Stimulated activated CD8-positive, alpha-beta memory T cell treated with anti-CD3 and anti-CD28 coated beads, Interleukin-15, amount 100 ng/mL, for 1 hour (primary cell): ENCODE data around the gene RGR.
"Not testable (repeated sequence)": the region's sequence is repeated elsewhere in the genome, so short reads cannot be mapped to it uniquely, and the experiment has no call there.

Source experiments
- DNase-seq: peaks from one replicate; pipeline ENCODE4 v3.0.0-alpha.2; 2020; ENCODE audit warnings: low read depth

Gene RGR

GRCh38 chr10:84258034-84258695, 13.3 kb downstream of the RGR start:
- no peak for DNase-seq

- no peak for DNase-seq
Observed at GRCh38 chr10:84261236-84261915, 16.5 kb downstream of the RGR start.

DNA sequence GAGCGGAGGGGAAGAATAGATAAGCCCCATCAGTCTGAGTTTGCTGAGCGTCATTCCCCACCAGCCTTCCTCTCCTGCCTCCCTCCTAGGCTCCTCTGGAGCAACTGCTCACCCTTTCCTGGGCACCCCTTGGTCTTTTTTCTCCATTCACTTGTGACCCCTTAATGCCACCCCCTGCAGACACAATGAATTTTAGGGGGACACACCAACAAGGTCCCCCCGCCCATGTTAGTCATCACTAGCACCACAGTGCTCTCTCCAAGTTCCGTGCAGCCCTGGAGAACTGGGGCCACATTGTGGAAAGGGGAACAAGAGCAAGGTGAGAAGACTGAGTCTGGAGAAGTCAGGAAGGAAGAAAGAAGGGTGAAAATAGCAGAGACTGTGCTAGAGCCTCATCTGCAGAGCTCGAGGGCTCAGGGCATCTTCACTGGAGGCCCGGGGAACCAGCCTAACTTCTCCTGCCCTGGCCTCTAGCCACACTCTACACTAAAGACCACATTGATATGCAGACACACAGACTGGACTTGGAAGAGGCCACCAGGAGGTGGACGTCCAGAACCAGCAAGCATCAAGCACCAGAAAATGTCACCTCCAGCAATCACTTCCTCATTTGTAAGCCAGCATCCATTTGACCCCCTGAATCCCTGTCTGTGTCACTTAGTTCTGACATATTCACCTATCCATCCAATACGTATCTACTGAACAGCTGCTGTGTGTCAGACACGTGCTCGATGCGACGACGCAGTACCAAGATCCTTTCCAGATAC, 17.5 kb downstream of the RGR start:
- DNase-seq: no peak

- DNase-seq: no peak
Observed at GRCh38 chr10:84263716-84264115, 18.9 kb downstream of the RGR start.

DNA sequence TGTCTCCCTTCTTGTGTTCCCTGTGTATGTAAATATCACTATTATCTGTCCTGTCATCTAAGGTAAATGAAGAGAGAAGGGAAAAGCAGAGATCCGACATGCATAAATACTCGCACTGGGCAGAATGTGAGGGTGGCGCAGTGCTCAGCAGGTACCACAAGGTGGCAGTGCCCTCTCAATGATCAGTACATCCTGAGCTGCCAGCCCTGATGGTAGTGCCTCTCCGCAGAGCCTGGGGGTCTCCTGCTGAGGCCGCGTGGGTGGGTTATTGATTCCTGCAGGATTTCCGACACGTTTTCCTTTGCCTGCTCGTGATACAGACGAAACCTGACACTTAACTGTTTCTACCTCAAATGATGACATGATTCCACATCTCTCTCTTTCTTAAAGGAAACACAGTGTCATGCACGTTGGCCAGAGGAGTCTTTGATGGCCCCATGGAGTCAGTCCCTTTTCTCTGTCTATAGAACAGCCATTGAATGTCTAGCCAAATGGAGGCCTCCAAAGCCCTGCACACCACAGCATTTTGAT, 19.8 kb downstream of the RGR start:
- DNase-seq: peak; percentile 51

DNA sequence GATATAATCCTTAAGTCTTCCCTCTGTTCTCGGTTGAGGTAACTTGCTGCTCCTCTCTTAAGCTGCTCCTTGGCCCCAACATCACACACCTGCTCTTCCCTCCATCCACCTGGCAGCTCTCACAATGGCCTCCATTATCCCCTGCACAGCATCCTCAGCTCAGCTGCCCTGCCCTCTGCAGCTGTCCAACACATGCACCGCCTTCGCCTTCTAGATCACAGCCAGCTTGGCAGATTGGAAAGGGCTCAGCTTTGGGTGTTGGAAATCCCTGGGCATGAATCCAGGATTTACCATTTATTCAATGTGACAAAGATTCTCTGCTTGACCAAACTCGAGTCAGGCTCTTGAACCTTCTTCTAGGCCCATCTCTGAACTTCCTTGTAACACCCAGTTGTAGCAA, 20.6 kb downstream of the RGR start:
- DNase-seq: no peak

DNA sequence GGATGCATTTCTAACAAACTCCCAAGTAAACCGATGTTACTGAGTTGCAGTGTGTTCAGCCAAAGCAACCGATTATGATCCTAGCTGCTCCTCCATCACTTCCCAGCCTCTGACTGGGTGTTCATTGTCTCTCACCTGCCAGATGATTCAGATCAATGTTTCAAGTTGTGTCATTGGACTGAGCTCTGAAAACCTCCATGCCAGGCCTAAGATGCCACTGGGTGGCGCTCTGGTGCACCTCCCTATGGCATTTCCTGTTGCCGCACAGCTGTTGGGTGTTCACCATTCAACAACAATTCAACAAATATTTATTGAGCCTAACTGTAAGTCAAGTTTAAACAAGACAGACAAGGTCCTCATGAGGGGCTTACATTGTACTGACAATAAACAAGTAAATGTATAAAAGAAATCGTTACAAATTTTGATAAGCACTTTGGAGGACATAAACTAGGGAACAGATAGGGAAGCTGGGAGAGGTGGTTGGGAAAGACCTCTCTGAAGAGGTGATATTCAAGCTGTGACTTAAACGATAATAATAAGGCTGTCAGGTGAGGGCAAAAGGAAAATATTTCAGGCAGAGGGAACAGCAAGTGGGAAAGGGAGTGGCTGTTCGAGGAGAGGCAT, 22.8 kb downstream of the RGR start:
- DNase-seq: peak; percentile 43

DNA sequence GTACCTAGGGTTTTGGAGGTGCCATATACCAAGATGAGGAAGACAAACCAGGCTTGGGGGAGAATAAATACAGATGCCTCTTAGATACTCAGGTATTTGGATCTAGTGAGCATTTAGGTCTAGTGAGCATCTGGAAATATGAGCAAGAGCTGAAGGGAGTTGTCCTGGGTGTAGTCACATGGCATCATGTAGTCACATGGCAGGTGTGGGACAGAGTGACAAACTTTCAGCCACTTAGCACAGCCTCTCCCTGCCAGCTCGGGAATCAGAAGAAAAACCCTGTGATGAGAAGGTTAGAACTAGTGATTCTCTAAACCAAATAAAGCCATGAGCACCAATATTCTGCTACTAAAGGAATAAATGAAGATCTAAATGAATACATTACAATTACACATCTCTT, 24.3 kb downstream of the RGR start:
- DNase-seq: no peak

DNA sequence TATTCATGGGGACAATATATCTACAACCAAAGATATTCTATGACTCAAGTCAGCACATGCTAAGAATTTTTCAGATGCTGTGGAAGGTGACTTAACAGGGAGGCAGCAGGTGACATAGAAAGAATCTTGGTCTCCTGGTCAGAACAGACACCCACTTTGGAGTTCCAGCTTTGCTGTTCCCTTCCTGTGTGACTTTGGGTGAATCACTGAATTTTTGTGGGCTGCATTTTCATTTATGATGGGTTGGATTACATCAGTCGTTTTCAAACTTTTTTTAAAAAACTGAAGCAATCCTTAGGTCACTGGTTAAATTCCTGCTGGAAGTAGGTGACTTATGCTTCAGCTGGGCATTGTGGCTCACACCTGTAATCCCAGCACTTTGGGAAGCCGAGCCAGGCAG, 24.9 kb downstream of the RGR start:
- DNase-seq: no peak

- DNase-seq: no peak
Observed at GRCh38 chr10:84270708-84271107, 25.9 kb downstream of the RGR start.

DNA sequence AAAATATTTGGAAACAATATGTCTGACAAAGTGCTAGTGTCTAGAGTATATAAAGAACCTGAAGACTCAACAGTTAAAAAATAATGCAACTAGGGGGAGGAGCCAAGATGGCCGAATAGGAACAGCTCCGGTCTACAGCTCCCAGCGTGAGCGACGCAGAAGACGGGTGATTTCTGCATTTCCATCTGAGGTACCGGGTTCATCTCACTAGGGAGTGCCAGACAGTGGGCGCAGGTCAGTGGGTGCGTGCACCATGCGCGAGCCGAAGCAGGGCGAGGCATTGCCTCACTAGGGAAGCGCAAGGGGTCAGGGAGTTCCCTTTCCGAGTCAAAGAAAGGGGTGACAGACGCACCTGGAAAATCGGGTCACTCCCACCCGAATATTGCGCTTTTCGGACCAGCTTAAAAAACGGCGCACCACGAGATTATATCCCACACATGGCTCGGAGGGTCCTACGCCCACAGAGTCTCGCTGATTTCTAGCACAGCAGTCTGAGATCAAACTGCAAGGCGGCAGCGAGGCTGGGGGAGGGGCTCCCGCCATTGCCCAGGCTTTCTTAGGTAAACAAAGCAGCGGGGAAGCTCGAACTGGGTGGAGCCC, 35.1 kb downstream of the RGR start:
- not testable (repeated sequence) for DNase-seq

DNA sequence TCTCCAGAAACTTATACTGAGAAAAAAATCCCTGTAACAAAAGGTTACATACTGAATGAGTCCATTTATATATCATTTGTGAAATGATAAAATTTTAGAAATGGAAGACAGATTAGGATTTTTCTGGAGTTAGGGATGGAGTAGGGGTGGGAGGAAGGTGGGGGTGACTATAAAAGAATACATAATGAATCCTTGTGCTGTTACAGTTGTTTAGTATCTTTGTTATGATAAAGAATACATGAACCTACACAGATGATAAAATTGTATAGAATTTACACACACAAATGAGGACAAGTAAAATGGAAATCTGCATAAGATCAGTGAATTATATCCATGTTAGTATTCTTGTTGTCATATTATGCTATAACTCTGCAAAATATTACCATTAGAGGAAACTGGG, 41.8 kb downstream of the RGR start:
- DNase-seq: no peak

DNA sequence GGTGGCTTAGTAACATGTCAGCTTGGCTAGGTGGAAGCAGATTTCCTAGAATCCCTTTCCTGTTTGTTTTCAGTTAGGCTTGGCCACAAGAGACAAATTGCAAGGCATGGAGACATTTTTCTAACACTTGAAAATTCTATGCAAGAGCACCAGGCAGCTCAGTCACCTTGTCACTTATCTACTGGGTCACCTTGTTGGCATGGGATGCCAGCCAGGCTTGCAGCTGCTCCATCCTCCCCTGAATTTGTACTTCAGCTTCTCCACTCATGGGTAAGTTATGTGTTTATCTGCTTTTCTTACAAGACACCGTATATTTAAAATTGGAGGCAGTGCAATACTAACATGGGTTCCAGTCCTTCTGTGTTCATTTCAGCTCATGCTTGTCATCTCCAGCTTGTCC, 43.3 kb downstream of the RGR start:
- no peak for DNase-seq

DNA sequence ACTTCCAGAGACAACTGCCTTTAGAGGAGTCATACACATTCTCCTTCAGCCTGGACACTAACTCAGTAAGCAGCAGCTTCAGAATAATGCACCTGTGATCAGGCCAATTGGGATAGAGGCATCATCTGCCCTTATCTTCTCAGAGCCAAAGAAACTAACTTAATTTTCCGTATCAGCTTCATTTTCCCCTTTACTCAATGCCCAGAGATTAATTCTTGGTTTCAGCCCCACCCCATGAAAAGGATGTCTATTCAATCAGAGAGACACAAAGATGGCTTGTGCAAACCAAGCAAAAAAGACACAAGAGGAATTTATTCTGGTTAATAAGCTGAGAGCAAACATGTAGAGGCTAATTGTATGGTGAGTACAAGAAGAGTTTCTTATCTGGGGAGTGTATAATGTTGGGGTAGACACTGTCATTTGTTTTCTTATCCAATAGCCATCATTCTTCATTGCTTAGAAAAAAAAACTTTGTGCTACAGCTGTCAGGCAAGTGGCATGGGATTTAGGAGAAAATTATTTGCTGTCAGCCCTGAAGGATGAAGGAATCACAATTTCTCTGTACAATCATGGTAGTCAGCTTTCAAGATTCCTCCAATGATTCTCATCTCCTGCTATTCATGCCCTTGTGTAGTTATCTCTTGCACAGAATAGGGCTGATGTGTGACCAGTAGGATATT, 44.8 kb downstream of the RGR start:
- DNase-seq: no peak

GRCh38 chr10:84290235-84290634, 45.4 kb downstream of the RGR start:
- no peak for DNase-seq

GRCh38 chr10:84291384-84291783, 46.5 kb downstream of the RGR start:
- no peak for DNase-seq

DNA sequence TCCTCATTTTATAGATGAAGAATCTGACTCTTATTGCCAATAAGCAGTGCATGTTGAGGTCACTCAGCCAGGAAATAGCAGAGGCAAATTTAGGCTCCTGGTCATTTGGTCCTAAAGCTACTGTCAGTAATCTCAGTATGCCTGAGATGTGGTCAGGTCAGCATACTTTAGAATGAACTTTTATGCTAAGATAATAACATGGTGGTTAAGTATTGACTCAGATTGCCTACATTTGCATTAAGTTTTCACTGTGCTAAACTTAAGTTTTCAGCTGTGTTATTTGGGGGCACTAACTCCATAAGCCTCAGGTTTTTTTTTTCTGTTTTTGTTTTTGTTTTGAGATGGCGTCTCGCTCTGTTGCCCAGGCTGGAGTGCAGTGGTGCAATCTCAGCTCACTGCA, 47.6 kb downstream of the RGR start:
- no peak for DNase-seq

DNA sequence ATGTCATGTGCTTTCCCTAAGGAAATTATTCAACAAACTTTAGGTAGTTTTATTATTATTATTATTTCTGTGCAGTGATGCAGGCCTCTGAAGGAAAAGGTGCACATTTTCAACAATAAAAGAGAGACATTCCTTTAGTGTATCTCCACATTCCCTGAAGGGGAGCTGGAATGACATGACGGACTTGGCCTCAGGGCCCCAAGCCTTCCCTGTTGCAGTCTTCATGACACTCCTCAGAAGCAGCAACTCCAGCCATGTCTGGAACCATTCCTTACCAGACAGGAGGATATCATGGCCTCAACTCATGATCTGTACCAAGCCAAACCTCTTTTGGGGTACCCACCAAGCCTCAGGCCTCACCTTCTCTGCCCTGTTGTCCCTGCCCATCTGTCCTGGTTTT, 48.3 kb downstream of the RGR start:
- no peak for DNase-seq

DNA sequence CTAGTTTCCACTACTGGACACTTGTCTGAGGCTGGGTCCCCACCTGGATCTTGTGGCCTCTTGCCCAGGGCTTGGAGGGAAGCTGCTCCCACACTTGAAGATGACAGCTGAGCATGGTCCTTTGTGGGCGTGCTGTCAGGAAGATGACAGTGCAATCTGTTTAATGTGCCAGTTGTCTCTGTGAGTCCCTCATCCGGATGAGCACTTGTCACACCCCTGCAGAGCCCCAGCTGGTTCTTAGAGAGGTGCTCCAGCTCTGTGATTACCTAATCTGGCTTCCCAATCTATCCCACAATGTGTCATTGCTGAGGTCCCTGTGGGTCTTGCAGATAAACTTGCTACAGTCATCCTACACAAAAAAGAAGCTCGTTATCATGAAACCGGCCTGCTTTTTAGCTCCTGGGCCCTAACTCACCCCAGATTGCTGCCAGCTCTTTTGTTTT, 48.7 kb downstream of the RGR start:
- DNase-seq: no peak

DNA sequence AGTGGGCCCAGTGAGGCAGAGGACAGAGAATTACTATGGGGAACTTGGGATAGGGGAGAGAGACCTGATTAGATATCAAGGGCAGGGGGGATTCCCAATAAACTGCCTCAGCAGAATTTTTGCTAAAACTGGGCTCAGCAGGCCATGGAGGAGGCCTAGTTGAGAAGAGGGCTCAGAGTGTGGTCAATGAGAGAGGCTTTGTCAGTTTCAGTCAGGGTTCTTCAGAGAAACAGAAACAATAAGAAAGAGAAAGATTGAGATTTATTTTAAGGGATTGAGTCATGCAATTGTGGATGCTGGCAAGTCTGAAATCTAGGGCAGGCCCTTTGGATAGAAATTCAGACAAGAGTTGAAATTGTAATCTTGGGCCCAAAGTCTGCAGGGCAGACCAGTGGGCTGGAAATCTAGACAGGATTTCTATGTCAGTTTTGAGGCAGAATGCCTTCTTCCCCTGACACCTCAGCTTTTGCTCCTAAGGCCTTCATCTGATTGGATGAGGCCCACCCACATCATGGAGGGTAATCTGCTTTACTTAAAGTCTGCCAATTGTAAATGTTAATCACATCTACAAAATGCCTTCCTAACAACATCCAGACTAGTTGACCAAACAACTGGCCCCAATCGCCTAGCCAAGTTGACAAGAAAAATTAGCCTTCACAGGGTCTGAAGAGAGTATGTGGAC, 50.1 kb downstream of the RGR start:
- DNase-seq: no peak
